ENCODE measurements around the gene YBX2. TPM values are rescaled to one million over a fixed set of nuclear protein-coding genes. Genes with fewer than 3 reads are reported as not detected.
"Not testable (repeated sequence)": the region's sequence is repeated elsewhere in the genome, so short reads cannot be mapped to it uniquely, and the experiment has no call there.

Gene YBX2
- polyA plus RNA-seq, 3 donors: 0.95 to 6.0 (median 2.2) TPM

DNA sequence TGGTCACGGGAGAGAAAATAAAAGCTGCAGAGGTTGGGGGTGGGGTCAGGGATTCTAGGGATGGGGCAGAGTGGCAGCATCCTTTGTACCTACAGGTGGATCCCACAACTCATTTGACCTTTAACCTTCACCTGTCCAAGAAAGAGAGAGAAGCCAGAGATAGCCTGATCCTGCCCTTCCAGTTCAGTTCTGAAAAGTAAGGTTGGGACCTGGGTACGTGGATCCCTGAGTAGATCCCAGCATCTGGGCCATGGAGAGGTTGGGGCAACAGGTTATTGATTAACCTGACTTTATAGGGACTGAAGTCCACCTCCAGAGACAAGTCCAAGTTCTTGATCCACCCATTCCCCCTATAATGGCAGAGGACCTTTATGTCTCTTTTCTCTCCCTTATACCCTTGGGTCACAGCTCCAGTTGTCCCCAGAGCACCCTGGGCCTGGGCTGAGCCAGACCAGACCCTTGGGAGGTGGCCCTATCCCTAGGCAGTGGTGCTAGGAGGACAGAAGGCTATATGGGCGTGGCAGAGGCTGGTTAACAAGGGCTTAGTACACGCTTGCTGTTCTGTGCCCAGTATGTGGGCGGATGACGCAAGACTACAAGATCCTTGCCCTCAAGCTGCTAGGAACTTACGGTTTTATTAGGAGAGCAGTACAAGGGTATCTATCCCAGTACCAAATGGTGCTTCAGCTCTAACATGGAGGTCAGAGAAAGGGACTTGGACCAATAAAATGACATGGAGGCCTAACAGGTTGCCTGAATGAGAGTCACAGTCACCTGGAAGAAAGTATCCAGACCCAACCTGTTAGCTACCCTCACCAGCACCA is 35.5 kb downstream of the YBX2 start:
- no peak overlapping the region for H3K27ac ChIP-seq (ENCODE audit: low read depth, low read length)
- WGBS, 3 donors: 67 to 77% (median 75%) methylated on average over 7 of the region's 7 CpGs

DNA sequence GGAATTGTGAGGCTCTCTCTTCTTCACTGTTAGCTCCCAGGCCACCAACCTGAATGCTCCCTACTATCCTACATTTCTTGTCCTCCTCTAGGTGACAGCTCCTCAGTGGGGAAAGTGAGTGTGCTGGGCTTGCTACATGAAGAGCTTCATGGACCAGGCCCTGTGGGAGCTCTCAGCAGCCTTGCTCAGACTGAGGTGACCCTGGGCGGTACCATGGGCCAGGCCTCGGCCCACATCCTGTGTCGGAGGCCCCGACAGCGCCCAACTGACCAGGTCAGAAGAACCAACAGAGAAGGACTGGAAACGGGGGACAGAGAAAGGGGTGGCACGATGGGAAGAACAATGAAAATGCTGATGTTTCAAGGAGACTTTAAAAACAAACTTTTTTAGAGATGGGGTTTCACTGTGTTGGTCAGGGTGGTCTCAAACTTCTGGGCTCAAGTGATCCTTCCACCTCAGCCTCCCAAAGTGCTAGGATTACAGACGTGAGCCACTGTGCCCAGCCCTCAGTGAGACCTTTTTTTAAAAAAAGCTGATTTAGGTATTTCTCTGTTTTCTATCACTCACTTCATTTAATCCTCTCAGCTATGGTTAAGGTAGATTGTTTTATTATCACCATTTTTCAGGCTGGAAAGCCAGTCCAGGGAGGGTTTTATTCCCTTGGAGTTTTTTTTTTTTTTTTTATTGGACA is 37.5 kb downstream of the YBX2 start:
- H3K27ac ChIP-seq (ENCODE audit: low read depth, low read length): no peak overlapping the region
- 89 to 92% (median 91%) methylated on average over 8 of the region's 8 CpGs for WGBS, 3 donors

DNA sequence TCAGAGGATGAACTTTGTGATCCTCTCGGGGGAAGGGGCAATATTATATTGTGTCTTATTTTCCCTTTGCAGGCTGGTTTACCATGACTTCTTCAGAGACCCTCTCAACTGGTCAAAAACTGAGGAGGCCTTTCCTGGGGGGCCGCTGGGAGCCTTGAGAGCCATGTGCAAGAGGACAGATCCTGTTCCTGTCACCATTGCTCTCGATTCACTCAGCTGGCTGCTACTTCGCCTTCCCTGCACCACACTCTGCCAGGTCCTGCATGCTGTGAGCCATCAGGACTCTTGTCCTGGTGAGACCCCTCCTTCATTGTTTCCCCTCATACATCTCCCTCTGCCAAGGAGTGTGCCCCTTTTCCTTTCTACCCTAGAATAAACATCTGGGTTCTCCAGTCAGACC is 39.9 kb downstream of the YBX2 start:
- WGBS, 3 donors: 88 to 94% (median 92%) methylated on average over 4 of the region's 4 CpGs
- no peak overlapping the region for H3K27ac ChIP-seq (ENCODE audit: low read depth, low read length)

DNA sequence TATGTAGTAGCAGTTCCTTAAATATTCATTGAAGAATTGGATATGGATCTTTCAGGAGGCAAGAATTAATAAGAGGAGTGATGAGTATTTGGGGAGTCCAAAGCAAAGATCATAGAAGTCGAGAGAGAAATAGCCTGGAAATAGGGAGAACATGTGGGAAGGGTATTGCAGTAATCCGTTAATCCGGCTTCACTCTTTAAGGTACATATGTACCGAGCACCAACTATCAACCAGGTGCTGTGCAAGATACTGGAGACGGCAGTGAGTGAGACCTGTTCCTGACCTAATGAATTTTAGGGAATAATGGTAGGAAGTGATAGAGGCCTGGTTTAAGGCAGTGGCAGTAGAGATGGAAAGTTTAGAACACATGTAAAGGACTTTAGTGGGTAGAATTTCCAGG is 41.4 kb downstream of the YBX2 start:
- WGBS, 3 donors: 56 to 79% (median 76%) methylated on average over 5 of the region's 5 CpGs
- no peak overlapping the region for H3K27ac ChIP-seq (ENCODE audit: low read depth, low read length)

DNA sequence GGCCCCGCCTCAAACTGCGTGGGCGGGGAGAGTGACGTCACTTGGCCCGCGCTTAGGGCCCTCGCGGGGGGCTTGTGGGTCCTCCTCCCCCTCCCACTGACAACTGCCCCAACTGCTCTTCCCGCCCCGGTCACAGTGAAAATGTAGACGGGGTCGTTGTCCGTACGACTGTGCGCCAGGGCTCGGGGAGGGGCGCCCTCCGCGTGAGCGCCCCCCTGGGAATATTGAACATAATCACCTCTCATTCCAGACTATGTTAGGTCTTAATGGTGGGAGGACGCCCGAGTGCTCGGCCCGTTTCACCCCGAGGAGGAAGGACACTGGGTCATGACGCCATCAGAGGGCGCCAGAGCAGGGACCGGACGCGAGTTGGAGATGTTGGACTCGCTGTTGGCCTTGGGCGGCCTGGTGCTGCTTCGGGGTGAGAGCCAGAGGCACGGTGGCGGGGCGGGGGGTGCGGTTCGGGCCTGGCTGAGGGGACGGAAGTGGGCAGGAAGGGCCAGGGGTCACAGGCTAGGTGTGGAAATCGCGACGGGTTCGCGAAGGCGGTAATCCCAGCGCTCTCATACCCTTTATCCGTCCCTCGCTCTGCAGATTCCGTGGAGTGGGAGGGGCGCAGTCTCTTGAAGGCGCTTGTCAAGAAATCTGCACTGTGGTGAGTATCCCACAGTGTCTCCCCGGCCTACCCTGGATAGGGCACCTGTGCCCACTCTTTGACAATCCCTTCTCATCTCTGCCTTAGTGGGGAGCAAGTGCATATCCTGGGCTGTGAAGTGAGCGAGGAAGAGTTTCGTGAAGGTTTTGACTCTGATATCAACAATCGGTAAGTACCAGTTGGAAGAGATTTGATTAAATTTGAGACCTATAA is 42.0 kb downstream of the YBX2 start, which contains the start of gene ELP5:
TSS of gene ELP5 (plus strand) at position 40 of the 868 bp plus-strand sequence. CDS start at position 376, 336 bp downstream.
- 1% methylated on average over 55 of the region's 55 CpGs for whole genome bisulfite sequencing, 3 donors
- peak within 1 kb of the TSS; percentile 95 for H3K27ac ChIP-seq (ENCODE audit: low read depth, low read length)

DNA sequence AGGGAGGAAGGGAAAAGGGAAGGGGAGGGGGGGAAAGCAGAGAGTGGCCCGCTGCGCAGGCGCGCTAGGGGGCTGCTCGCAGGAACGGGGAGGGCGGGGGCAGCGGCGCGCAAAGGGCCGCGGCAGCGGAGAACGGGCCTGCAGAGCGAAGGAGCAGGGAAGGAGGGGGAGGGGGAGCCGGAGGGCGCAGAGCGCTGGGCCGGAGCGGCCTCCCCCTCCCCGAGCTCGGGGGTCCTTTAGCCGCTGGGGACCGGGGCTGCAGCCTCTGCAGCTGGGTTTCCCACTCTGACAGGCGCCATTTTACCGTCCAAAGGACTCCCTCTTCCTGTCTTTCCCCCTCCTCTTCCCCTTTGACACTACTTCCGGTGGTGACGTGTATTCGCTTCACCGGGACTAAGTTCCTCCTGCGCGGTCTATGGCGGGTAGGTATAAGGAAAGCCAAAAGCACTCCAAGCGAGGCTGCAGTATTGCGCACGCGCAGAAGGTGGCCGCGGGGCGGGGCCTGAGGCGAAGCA is 42.7 kb downstream of the YBX2 start, which contains the start of gene CTDNEP1:
TSS of gene CTDNEP1 (minus strand) at position 74 of the 515 bp plus-strand sequence. CDS start 438 bp downstream, outside the sequence.
- 1% methylated on average over 21 to 41 of the region's 41 CpGs for WGBS, 3 donors
- peak within 1 kb of the TSS; percentile 95 for H3K27ac ChIP-seq (ENCODE audit: low read depth, low read length)

DNA sequence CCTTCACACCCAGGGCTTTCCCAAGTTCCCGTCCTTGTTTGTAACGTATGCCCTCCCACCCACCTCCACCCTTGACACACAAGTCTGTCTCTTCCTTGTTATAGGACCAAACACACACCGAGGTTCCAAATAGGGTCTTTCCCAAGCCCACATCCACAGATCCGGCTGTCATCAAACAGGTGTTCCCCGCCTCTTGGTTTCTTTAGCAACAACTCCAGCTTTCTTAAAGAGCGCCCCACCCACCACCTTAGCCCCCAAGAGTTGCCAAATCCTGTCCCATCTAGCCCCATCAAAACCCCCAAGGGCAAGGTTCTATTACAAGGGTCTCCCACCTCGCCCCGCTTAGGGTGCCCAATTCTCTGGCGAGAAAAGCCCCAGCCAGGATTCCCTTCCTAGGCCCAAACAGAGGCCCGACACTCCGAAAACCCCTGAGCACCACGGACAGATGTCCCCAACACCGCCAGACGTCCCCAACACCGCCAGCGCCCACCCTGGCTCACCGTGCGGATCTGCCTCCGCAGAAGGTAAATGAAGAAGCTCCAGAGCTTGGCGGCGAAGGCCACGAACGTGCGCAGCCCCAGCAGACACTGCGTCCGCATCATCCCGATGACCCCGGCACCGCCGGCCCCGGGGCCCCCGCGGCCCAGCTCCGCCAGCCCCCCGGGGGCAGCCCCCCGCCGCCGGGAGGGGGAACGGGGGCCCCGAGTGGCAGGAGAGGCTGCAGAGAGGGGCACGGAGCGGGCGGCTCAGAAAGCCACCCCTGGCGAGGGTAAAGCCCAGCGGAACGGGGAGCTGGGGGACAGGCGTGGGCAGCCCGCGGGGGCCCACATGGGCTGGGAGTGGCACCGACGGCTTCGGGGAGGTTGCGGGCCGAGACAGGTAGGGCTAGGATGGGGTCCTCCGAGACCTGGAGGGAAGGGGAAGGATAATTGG is 43.5 kb downstream of the YBX2 start:
- H3K27ac ChIP-seq (ENCODE audit: low read depth, low read length): no peak overlapping the region
- WGBS, 3 donors: 0 to 1% (median 0%) methylated on average over 53 to 55 of the region's 55 CpGs

DNA sequence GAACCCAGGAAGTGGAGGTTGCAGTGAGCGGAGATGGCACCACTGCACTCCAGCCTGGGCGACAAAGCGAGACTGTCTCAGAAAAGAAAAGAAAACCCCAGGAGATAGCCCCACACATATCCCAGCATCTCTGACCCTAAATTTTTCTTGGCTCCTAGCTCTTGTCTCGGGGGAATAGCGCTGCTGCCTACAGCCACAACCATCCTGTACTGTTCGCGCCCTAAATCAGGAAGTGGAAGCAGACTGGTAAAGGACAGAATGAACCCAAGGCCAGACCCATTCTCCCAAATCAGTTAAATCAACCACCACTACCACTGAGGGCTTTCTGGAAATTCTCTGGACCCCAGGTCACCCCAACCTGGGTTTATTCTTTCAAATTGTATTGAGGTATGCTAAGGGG is 44.6 kb downstream of the YBX2 start:
- WGBS, 3 donors: 69 to 85% (median 69%) methylated on average over 7 of the region's 7 CpGs
- H3K27ac ChIP-seq (ENCODE audit: low read depth, low read length): no peak overlapping the region

DNA sequence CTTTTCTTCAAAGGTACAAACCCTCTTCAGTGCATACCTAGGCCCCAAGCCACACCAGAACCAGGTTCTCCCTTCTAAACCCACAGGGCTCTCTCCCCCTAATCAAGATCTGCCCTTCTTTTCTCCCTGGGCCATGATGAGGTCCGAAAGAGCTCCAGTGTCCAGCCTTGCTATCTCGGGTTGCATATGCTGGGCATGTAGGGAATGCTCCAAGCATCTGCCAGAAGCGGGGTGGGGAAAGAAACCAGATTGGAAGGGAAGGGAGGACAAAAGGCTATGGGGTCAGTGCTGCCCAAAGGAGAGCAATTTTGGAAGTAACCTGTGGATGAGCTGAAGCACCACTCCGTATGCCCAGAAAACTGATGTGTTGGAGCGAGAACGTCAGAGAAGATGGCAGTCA is 45.2 kb downstream of the YBX2 start:
- WGBS, 3 donors: 83 to 85% (median 84%) methylated on average over 6 of the region's 6 CpGs

DNA sequence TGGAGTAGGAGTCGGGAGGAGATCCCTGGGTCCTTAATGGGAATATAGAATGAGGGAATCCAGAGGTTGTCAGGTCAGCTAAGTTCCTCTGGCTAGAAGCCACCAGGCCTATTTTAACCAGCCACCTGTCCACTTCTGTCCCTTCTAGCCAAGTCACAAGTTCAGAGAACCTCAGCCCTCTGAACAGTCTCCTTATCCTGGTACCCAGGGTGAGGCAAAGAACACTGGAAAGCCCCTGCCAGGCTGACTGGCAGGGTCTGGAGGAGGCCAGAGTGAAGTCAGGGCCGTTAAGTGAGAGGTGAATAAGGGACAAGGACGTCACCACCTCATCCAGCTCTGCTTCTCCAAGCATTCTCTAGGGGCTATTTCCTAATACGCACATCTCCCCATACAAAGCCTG is 45.6 kb downstream of the YBX2 start:
- WGBS, 3 donors: 64 to 78% (median 68%) methylated on average over 4 of the region's 4 CpGs
- no peak overlapping the region for H3K27ac ChIP-seq (ENCODE audit: low read depth, low read length)

More for the DNA sequence above, 45.2 kb downstream of the YBX2 start:
- H3K27ac ChIP-seq (ENCODE audit: low read depth, low read length): no peak overlapping the region

DNA sequence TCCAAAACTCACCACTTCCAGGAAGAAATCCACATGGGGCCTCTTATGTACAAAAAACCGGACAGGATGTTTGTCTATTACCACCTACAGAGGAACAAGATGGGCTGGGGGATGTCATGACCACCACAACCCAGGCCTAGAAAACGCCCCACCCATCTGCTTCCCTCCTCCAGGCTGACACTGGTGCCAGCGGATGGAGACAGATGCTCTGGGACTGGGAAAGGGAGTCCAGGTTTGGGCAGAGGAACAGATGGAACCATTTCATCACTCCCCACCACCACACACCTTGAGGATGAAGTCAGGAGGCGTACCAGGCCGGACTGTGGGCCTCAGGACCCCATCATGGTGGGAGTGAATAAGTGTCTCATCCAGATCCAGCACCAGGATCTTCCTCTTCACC is 47.7 kb downstream of the YBX2 start:
- H3K27ac ChIP-seq (ENCODE audit: low read depth, low read length): no peak overlapping the region
- 87 to 93% (median 91%) methylated on average over 5 of the region's 5 CpGs for WGBS, 3 donors

DNA sequence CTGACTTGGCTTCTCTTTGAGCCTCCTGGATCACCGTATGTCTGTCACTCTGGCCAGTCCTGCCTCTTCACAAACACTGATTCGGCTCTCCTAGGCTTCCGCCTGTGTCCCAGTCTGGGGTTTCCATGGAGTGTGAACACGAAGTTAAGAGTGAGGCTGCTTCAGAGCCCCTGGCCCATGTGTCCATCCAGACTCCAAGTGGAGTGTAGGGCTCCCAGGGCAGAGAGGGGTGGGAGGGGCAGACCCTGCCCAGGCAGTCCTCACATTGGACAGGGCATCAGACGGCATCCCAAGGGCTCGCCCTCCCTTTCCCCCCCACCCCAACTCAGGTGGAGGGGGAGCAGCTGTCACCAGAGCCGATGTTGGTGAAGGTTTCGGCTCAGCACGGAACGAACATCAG is 50.6 kb downstream of the YBX2 start:
- WGBS, 3 donors: 61 to 87% (median 84%) methylated on average over 10 of the region's 10 CpGs
- not testable (repeated sequence) for H3K27ac ChIP-seq (ENCODE audit: low read depth, low read length)

DNA sequence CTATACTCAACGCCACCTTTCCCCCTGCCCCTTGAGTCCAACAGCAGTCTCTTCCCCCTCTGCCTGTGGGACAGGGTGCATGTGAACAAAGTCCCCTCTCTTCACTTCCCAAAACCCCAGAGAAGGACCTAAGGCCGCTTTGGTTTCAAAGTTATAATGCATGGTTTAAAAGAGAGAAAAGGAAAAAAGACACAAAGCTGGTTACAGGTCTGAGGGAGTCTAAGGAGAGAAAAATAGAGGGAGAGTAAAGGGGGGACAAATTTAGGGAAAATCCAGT is 51.0 kb downstream of the YBX2 start:
- peak overlapping the region; percentile 77 for H3K27ac ChIP-seq (ENCODE audit: low read depth, low read length)
- WGBS, 3 donors: 24 to 49% (median 37%) methylated on average over 2 of the region's 2 CpGs

DNA sequence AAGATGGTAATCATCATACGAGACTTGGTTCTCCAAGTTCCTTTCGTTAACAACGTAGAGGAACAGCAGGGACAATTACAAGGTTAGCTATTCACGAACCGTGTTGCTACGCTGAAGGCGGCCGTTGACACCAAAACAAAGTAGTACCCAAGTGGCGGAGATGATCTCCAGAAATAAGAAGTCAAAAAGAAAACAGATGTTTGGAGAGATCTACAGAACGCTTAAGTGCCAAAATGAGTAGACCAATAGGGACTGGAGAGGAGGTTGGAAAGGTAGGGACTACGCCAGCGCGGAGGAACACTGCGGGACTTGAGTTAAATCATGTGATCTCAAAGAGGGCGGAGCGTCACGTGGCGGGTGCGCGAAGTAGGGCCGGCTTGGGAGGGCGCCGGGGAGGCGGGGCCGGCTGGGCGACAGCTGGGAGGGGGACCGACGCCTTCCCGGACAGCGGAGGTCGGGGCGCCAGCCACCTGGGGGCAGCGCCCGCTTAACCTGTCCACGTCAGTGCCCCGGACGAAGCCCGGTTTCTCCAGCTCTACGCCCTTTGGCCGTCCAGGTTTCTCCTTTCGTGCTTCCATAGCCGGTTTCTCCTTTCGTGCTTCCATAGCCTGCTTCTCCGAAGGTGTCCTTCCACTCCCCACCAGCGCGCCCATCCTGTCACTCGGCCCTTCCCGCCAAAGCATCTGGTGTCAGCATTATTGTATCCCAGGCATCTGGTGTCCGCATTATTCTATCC is 51.6 kb downstream of the YBX2 start:
- peak overlapping the region; percentile 84 for H3K27ac ChIP-seq (ENCODE audit: low read depth, low read length)
- WGBS, 3 donors: 1% methylated on average over 49 of the region's 49 CpGs

DNA sequence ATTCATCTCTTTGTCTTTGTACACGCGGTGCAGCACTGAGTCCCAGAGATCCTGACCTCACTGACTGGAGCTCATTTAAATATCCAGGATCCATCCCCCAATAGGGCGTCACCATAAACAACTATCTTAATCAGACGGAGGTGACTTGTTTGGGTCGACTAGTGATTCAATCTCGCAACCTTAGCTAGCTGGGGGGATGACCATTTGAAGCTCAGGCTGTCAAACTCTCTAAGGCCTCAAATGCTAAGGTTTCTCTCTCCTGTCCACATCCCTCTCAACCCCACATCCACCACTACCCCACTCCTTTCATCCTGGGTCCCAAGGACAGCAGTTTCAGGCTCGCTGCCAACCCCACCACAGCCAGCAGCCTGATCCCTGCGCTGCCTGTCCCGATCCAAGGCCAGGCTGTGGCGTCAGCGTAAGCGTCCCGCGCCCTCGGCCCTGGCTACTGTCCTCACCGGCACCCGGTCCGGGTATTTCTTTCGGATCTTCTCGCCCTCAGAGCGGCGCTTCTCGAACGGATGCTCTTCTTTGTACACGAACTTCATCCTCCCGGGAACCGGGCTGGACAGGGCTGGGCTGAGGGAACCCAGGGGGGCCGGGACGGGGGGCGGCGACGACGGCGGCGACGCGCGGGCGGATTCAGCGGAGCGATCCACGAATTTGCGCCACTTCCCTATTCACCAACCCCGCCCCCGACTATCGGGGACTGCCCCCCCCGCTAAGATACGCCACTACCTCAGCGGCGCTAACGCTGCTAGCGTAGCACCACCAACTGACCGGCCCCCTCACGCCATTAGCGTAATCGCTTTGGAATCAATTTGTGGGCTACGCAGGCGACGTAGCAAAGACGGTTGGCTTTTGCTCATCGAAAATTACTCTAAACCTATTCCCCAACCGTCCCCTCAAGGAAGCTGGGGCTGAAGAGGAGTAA is 52.4 kb downstream of the YBX2 start, which contains the start of gene GABARAP:
TSS of gene GABARAP (minus strand) at position 667 of the 934 bp plus-strand sequence. CDS start at position 548, 119 bp downstream.
- peak within 1 kb of the TSS; percentile 84 for H3K27ac ChIP-seq (ENCODE audit: low read depth, low read length)
- 0 to 1% (median 0%) methylated on average over 59 to 62 of the region's 62 CpGs for WGBS, 3 donors

Data from adipose tissue (tissue), 3 donors.